Smooth muscle cell (in vitro differentiated cells): ENCODE results near the gene IQCK. TPM values are rescaled to one million over a fixed set of nuclear protein-coding genes. Genes with fewer than 3 reads are reported as not detected.
A peak's percentile ranks its signal among the peaks of the same experiment; 100 is the strongest.

ENCODE experiments used
- DNase-seq: peaks from one replicate; lab custom pipeline; 2025; ENCODE audit not compliant: unreplicated experiment; lab: John Stamatoyannopoulos, UW
- H2AFZ ChIP-seq: fragments of 200-600 bp; sonication (generic); 2 replicates; pipeline ENCODE4 v1.6.0; 2016; ENCODE audit warnings: antibody characterized with exemption, low read depth, mild to moderate bottlenecking
- H3F3A ChIP-seq: fragments of 200-600 bp; sonication (generic); 2 replicates; pipeline ENCODE4 v1.6.0; 2017; ENCODE audit warnings: antibody characterized with exemption, low read depth
- H3K27ac ChIP-seq: fragments of 200-600 bp; sonication (generic); 2 replicates; pipeline ENCODE4 v1.5.1; 2016; ENCODE audit warnings: low read depth, mild to moderate bottlenecking
- H3K27me3 ChIP-seq: fragments of 200-600 bp; sonication (generic); 2 replicates; pipeline ENCODE4 v1.6.1; 2016; ENCODE audit warnings: low read depth, mild to moderate bottlenecking
- H3K36me3 ChIP-seq: fragments of 200-600 bp; sonication (generic); 2 replicates; pipeline ENCODE4 v1.5.1; 2016; ENCODE audit warnings: low read depth
- H3K4me1 ChIP-seq: fragments of 200-600 bp; sonication (generic); 2 replicates; pipeline ENCODE4 v1.5.1; 2016; ENCODE audit warnings: low read depth
- H3K4me2 ChIP-seq: fragments of 200-600 bp; sonication (generic); 2 replicates; pipeline ENCODE4 v1.6.0; 2016; ENCODE audit warnings: mild to moderate bottlenecking
- H3K4me3 ChIP-seq: fragments of 200-600 bp; sonication (generic); 2 replicates; pipeline ENCODE4 v1.5.1; 2016; ENCODE audit warnings: mild to moderate bottlenecking
- H3K79me2 ChIP-seq: fragments of 200-600 bp; sonication (generic); 2 replicates; pipeline ENCODE4 v1.6.0; 2016; ENCODE audit warnings: low read depth, mild to moderate bottlenecking
- H3K9ac ChIP-seq: fragments of 200-600 bp; sonication (generic); 2 replicates; pipeline ENCODE4 v1.6.0; 2016; ENCODE audit warnings: low read depth
- H3K9me3 ChIP-seq: fragments of 200-600 bp; sonication (generic); replicated peaks from 2 replicates; pipeline ENCODE4 v1.5.1; 2016; ENCODE audit warnings: low read depth
- H4K20me1 ChIP-seq: fragments of 200-600 bp; sonication (generic); 2 replicates; pipeline ENCODE4 v1.6.0; 2016; ENCODE audit warnings: low read depth
- WGBS: methylation state at CpG from one replicate; pipeline ENCODE4 v1.1.7; 2016; ENCODE audit warnings: low lambda C conversion rate; 5-methylcytosine and 5-hydroxymethylcytosine counted together
- polyA plus RNA-seq: library from polyadenylated mRNA; unstranded; fragments of >200 nt; fragmentation: Nextera tagmentation; extraction: Ambion mirVana; gene quantifications from 2 replicates; pipeline ENCODE4 v1.2.1, GENCODE V29; 2016
- total RNA-seq: library from RNA; depleted of rRNA; stranded (reverse); fragments of >200 nt; gene quantifications from 2 replicates; pipeline ENCODE4 v1.2.3, GENCODE V29; 2014
- TF ChIP-seq, protein P1 (sequence below): fragments of 200-600 bp; sonication (generic); IDR thresholded peaks from 2 replicates; pipeline ENCODE4 v1.5.1; 2017; ENCODE audit warnings: borderline replicate concordance, mild to moderate bottlenecking, antibody characterized with exemption; ENCODE audit not compliant: insufficient read depth, poor library complexity, severe bottlenecking

IQCK gene
- total and polyA plus RNA-seq, 2 experiments from 2014 or later = 11.2 to 14.6 TPM

DNA sequence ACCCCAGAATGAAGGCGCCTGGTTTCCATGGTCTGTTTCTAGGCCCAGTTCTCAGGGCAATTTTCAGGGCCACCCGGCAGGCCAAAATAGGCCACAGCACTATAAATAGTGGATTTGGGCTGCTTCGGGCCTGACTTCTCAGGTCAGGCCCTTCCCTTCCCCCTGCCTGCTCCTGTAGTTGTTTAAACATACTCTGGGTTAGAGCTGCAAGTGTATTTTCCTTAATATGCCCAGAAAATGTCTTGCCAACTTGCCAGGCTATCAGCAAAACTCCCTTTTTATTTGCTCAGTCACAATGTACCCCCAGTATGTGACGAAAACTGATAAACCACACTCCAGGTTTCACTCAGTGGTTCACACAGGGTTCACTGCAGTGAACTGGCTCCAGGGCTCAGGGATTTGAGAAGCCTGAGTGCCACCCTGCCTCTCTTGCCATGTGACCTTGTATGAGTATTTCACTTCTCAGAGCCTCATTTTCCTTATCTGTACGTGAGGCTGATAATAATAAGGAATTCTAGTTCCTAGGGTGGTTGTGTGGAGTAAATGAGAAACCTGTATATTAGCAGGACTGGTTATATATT, 90.1 kb downstream of the IQCK start:
- Histone ChIP-seq H4K20me1 (no peaks in the 10 kb centered on the region), H3K9ac (no peak overlapping the region), H3K27ac (no peak overlapping the region), H3K4me3 (no peak overlapping the region), H3K4me1 (peaks cover 7% of the 10 kb centered on the region), H3K36me3 (no peaks in the 10 kb centered on the region), H3F3A (peaks cover 4% of the 10 kb centered on the region), H3K27me3 (no peaks in the 10 kb centered on the region), H2AFZ (no peak overlapping the region), H3K79me2 (no peaks in the 10 kb centered on the region), H3K9me3 (no peaks in the 10 kb centered on the region), H3K4me2 (no peak overlapping the region)
- TF ChIP-seq, protein P1, sequence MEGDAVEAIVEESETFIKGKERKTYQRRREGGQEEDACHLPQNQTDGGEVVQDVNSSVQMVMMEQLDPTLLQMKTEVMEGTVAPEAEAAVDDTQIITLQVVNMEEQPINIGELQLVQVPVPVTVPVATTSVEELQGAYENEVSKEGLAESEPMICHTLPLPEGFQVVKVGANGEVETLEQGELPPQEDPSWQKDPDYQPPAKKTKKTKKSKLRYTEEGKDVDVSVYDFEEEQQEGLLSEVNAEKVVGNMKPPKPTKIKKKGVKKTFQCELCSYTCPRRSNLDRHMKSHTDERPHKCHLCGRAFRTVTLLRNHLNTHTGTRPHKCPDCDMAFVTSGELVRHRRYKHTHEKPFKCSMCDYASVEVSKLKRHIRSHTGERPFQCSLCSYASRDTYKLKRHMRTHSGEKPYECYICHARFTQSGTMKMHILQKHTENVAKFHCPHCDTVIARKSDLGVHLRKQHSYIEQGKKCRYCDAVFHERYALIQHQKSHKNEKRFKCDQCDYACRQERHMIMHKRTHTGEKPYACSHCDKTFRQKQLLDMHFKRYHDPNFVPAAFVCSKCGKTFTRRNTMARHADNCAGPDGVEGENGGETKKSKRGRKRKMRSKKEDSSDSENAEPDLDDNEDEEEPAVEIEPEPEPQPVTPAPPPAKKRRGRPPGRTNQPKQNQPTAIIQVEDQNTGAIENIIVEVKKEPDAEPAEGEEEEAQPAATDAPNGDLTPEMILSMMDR = no peak
- 81% methylated on average over 5 of the region's 5 CpGs for WGBS
- no peak for DNase-seq

DNA sequence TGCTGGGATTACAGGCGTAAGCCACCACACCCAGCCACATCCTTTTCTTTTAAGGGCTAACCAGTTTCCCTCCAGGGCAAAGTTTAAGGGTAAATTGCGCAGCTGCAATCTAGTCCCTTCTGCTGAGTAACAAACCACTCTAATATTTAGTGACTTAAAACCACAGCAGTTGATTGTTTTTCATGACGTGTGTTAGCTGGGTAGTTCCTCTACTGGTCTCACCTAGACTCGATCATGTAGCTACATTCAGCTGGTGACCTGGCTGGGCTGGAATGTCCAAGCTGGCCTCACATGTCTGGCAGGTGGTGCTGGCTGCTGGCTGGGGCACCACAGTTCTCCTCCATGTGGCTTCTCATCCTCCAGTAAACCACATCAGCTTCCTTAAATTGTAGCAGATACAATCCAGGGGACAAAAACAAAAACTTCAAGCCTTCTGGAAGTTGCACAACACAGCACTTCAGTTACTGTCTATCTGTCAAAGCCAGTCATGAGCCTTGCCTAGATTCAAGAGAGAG, 91.1 kb downstream of the IQCK start:
- Histone ChIP-seq H3K27ac (peak overlapping the region; percentile 10), H3K4me1 (peaks cover 7% of the 10 kb centered on the region), H3K9ac (no peak overlapping the region), H3K27me3 (no peaks in the 10 kb centered on the region), H3K79me2 (no peaks in the 10 kb centered on the region), H3K9me3 (no peaks in the 10 kb centered on the region), H3F3A (peaks cover 4% of the 10 kb centered on the region), H3K36me3 (no peaks in the 10 kb centered on the region), H2AFZ (no peak overlapping the region), H3K4me3 (no peak overlapping the region), H3K4me2 (no peak overlapping the region), H4K20me1 (no peaks in the 10 kb centered on the region)
- WGBS = 82% methylated on average over 4 of the region's 4 CpGs
- DNase-seq = no peak
- TF ChIP-seq, protein P1 = no peak

DNA sequence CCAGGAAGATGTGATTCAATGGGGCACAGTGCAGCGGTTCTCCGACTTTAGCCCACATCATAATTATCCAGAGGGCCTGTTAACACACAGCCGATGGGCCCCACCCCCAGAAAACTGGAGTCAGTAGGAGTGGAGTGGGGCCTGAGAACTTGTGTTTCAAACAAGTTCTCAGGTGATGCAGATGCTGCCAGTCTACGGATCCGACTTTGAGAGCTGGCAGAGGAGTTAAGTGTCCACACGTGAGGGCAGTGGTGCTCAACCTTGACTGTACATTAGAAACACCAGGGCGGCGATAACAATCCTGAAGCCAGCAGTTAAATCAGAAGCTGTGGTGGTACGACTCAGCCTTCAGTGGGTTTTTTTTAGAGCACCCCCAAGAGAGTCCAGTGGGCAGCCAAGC, 91.6 kb downstream of the IQCK start:
- TF ChIP-seq, protein P1 = no peak
- Histone ChIP-seq H4K20me1 (no peaks in the 10 kb centered on the region), H3F3A (peaks cover 4% of the 10 kb centered on the region), H3K4me3 (no peak overlapping the region), H3K36me3 (no peaks in the 10 kb centered on the region), H3K4me1 (peaks cover 7% of the 10 kb centered on the region), H3K9ac (no peak overlapping the region), H3K79me2 (no peaks in the 10 kb centered on the region), H3K9me3 (no peaks in the 10 kb centered on the region), H3K4me2 (no peak overlapping the region), H2AFZ (no peak overlapping the region), H3K27me3 (no peaks in the 10 kb centered on the region), H3K27ac (peak overlapping the region; percentile 10)
- DNase-seq = no peak
- 100% methylated on average over 9 of the region's 9 CpGs for WGBS
